Iris pigment epithelial cell (primary cell): Measurements from ENCODE around the gene ANXA3.
A peak's percentile ranks its signal among the peaks of the same experiment; 100 is the strongest.
"Not testable (repeated sequence)": the region's sequence is repeated elsewhere in the genome, so short reads cannot be mapped to it uniquely, and the experiment has no call there.

Experiments used
- DNase-seq: peaks from one replicate; pipeline ENCODE4 v3.0.0-alpha.2; 2011; ENCODE audit warnings: low read depth

Gene ANXA3, protein sequence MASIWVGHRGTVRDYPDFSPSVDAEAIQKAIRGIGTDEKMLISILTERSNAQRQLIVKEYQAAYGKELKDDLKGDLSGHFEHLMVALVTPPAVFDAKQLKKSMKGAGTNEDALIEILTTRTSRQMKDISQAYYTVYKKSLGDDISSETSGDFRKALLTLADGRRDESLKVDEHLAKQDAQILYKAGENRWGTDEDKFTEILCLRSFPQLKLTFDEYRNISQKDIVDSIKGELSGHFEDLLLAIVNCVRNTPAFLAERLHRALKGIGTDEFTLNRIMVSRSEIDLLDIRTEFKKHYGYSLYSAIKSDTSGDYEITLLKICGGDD

DNA sequence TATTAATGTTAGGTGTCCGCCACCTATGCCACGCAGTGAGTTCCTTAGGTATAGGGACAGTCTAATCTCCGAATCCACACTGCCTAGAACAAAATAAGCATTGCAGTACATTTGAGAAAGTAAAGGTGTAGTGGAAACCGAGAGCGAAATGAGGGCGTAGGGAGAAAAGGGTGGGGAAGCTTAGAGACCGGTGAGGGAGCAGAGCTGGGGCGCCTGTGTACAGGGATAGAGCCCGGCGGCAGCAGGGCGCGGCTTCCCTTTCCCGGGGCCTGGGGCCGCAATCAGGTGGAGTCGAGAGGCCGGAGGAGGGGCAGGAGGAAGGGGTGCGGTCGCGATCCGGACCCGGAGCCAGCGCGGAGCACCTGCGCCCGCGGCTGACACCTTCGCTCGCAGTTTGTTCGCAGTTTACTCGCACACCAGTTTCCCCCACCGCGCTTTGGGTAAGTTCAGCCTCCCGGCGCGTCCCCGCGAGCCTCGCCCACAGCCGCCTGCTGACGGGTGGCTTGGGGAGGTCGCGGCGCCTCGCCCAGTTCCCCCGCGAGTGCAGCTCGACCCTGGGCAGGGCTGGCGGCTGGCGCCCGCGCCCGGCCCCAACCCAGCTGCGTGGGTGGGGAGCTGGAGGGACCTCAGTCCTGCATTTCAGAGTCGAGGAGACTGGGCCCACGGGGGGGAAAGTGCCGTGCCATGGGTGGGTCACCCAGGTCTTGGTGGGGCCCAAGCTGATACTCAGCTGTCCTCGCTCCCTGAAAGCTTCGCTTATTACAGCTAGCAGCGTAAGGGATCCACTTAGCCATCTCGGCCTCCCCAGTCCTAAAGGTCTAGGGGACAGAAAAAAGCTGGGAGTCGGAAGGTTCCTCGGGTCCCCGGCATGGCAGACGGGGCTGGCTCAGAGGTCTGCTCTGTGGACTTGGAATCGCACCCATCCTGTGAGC, at the start of gene ANXA3:
TSS of gene ANXA3 (plus strand) at position 351 of the 932 bp plus-strand sequence. CDS start 2,704 bp downstream, outside the sequence.
- no peak for DNase-seq

GRCh38 chr4:78506260-78506659, 45.3 kb upstream of the ANXA3 start:
- DNase-seq, result not testable (repeated sequence)

GRCh38 chr4:78509043-78509442, 42.5 kb upstream of the ANXA3 start:
- DNase-seq, result no peak

- no peak for DNase-seq
Observed at GRCh38 chr4:78510108-78510507, 41.5 kb upstream of the ANXA3 start.

GRCh38 chr4:78510681-78511080, 40.9 kb upstream of the ANXA3 start:
- no peak for DNase-seq

DNA sequence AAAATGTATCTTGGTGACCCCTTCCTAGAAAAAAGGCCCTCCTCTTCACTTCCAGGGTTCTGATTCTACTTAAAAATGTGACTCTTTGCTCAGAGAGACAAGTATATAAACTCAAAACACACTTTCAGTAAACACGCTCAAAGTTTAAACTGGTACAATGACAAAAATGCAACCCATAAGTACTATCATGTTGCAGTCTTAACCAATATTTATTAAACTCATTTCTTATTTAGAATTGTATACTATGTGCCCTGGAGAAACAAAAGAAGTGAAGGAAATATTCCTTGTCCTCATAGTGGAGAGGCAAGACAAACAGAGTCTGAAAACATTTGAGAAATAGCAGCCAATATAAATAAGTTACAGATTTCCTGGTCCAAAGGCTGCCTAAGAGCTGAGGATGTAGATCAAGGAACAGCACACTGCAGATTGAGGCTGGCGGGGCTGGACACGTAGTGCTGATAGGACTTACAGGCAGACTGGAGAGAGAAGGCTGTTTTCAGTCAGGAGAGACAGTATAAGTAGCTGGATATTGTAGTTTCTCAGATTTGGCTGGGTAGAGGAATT, 39.1 kb upstream of the ANXA3 start:
- no peak for DNase-seq

- DNase-seq, result no peak
Observed at GRCh38 chr4:78513411-78513975, 38.1 kb upstream of the ANXA3 start.

- peak; percentile 48 for DNase-seq
Observed at GRCh38 chr4:78517050-78517652, 34.4 kb upstream of the ANXA3 start.

GRCh38 chr4:78518561-78518960, 33.0 kb upstream of the ANXA3 start:
- DNase-seq, result peak; percentile 61

- DNase-seq, result no peak
Observed at GRCh38 chr4:78519962-78520361, 31.6 kb upstream of the ANXA3 start.

DNA sequence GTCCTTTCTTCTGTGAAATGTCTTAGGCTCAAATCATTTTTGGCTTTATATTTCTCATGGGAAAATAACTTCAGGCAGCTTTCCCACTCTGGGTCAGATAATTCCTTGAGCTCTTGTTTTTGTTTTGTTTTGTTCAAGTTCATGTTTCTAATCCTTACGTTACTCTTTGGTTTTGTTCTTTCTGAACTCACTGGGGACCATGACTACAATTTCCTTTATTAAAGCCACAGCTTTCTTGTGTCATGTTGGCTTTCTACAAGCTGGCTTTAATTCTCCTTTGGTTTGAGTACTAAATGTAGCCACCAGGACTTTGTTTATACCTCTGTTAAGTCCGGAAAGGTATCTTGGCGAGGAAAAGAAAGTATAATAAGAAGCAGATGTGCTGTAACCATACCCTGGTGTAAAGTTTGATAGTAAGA, 30.8 kb upstream of the ANXA3 start:
- DNase-seq, result peak; percentile 68

DNA sequence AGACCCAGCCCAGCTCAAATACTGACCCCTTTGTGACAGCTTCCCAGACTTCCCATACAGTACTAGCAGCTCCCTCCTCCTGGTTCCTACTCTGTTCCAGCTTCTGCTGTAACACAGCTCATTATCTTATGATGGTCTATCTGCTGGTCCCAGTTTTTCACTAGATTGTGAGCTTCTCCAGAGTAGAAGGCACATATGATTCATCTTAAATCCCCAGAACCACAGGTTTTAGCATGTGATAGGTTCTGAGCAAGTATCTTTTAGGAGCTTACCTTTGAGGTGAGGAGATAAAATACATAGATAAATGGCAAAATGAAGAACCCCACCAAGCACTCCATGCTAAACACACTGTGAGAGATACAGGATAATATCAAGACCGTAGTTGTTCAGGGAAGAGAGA, 27.6 kb upstream of the ANXA3 start:
- DNase-seq, result no peak

- no peak for DNase-seq
Observed at GRCh38 chr4:78525559-78525958, 26.0 kb upstream of the ANXA3 start.

DNA sequence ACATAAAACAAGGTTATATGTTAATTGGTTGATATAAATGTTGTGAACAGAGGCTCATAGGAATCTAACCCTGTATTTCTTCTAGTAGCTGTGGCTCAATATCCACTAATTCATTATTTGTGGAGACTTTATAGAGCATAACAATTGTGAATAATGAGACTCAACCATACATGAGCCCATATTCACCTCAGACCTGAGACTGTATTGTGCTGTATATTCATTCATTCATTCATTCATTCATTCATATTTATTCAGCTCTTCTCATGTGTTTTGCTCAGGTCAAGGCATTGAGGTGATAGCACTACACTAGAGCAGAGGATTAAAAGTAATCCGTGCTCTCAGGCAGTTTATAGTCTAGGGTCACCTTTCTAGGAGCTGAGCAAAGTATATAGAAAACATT, 24.5 kb upstream of the ANXA3 start:
- no peak for DNase-seq

GRCh38 chr4:78527555-78527954, 24.0 kb upstream of the ANXA3 start:
- DNase-seq, result no peak

DNA sequence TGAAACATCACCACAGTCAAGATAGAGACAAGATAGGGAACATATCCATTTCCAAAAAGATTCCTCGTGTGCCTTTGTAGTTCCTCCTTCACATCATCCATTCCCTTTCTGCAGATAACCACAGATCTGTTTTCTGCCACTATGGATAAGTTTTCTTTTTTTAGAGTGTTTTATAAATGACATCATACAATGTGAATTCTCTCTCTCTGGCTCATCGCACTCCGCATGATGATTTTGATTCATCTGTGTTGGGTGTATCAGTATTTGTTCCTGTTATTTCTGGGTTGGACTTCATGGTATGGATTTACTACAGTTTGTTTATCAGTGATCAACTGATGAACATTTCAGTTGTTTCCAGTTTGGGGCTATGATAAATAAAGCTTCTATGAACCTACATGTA, 23.2 kb upstream of the ANXA3 start:
- peak; percentile 61 for DNase-seq

DNA sequence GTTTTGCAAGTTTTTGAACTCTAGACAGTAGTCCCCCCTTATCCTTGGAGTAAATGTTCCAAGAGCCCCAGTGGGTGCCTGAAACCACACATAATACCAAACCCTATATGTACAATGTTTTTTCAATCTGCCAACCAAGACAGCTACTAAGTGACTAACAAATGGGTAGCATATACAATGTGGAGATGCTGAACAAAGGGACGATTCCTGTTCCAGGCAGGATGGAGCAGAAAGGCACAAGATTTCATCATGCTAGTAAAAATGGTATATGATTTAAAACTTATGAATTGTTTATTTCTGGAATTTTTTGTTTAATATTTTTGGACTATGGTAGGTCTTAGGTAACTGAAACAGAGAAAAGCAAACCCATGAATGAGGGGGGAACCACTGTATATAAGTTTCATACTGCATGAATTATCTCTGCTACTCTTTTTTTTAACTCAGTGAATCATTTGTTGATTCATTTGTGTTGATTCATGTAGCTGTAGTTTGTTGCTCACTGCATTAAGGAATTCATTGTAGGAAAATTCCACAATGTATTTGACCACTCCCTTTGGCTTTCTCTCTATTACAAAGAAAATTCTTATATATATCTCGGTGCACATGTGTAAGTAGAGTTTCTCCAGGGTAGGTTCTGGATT, 21.9 kb upstream of the ANXA3 start:
- peak; percentile 60 for DNase-seq

DNA sequence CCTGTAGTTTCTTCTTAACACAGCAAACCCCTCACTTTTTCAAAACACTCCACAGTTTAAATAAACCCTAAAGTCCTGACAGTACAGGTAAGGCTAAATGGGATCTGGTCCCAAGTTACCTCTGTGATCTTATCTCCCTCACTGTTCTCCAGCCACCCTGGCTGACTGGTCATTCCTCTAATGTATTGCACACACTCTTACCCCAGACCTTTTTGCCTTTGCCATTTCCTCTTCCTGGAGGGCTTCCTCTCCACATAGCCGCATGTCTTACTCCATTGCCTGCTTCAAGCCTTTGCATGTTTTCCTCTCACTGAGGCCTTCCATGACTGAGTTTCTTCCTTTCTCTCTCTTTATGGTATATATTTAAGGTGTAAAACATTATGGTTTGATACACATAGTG, 19.5 kb upstream of the ANXA3 start:
- DNase-seq, result no peak

GRCh38 chr4:78533854-78534253, 17.7 kb upstream of the ANXA3 start:
- no peak for DNase-seq

- DNase-seq, result no peak
Observed at GRCh38 chr4:78534286-78534955, 17.1 kb upstream of the ANXA3 start.

- DNase-seq, result peak; percentile 75
Observed at GRCh38 chr4:78542373-78542772, 9.2 kb upstream of the ANXA3 start.
